Stimulated activated CD8-positive, alpha-beta memory T cell treated with anti-CD3 and anti-CD28 coated beads, Interleukin-12 subunit alpha, Interleukin-12 subunit beta, amount 100 ng/mL, for 24 hours (primary cell): ENCODE data around the gene PCNX1.
"Not testable (repeated sequence)": the region's sequence is repeated elsewhere in the genome, so short reads cannot be mapped to it uniquely, and the experiment has no call there.

Experiments used
- DNase-seq: peaks from one replicate; pipeline ENCODE4 v3.0.0-alpha.2; 2020; ENCODE audit errors: extremely low read depth

The PCNX1 gene

DNA sequence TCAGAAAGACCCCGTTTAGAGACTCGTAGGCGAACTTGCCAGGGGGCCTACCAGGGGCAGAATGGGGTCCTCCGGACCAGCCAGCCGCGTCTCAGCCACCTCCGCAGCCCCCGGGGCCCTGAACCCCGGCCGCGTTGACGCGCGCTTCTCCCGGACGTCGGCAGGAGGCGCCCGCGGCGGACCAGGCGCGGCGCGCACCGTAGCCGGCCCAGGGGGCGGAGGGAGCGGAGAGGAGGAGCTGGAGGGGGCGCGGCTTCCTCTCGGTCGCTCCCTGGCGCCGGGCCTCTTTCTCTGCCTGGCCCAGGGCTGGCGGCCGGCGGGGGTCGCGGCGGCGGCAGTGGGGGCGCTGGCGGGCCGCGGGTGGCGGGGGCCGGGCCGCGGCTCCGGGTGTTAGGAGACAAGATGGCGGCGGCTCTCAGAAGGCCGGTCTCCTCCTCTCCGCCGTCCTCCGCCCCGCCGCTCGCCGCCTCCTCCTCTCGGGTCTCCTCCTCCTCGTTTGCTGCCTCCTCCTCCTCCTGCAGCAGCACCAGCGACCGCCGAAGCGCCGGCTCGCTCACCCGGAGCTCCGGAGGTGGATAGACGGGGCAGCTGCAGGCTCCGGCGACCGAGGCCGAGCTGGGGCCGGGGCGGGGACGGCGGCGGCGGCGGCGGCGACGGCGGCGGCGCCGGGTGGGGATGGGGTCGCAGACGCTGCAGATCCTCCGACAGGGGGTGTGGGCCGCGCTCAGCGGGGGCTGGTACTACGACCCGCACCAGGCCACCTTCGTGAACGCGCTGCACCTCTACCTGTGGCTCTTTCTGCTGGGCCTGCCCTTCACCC lies at the start of gene PCNX1:
TSS of gene PCNX1 (plus strand) at position 284 of the 820 bp plus-strand sequence. CDS start at position 676, 392 bp downstream.
- peak; percentile 70 for DNase-seq

DNA sequence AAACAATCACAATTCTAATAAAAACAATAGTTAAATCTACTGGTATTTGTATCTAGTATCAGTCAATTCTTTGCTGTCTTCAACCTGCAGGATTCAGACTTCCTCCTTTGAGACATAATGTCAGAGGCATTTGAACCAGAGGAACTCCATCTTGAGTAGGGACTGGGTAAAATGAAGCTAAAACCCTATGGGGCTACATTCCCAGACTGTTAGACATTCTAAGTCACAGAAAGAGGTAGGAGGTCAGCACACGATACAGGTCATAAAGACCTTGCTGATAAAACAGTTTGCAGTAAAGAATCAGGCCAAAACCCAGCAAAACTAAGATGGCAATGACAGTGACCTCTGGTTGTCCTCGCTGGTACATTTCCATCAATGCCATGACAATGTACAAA lies 49.8 kb upstream of the PCNX1 start:
- no peak for DNase-seq

DNA sequence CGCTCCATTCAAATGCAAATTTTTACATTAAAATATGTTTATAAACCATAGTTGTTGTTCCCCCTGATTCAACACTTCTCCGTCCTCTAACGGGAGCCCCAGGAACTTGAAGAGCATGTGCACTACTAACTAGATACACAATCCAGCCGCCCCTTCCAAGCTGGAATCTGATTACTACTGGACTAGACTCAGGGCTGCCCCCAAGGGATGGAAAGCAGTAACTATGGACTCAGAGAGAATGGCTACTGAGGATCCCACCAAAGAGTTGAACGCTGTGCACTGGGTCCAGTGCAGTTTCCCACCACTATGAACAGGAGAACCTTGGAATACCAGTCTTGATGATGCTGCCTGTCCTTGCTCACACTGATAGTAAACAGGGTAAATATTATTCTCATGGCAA lies 48.6 kb upstream of the PCNX1 start:
- no peak for DNase-seq

DNA sequence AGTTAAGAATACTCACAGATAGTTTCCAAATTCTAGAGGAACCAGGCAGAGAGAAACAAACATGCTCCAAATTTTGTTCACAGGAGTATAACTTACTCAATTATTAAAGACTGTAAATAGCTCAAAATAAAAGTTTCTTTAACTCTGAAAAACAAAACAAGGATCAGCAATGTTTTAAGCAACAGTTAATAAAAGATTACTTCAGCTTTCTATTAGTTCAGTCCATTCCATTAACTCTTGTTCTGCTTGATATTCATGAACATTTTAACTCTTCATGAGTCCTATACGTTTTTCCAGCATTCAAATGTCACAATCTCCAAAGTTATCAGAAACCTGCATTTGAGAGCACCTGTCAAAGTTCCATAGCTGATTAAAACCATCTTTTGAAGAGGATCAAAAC lies 40.3 kb upstream of the PCNX1 start:
- DNase-seq: not testable (repeated sequence)

DNA sequence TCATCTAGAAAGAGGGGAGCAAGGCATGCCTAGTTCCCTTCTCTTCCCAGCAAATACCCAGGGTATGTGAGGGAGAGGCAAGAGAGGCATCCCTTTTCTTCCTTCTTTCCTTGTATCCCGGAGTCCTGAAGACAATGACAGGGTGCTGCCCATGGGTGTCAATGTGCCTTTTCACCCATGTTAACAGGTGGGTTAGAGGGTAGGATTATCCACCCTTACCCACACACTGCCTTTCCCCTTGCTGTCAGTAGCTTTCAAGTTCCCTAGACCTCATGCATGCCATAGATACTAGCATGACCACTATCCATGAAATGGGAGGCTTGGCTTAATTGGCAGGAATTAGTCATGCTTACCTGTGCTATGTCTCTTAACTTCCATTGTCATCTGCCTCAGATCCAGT lies 36.3 kb upstream of the PCNX1 start:
- no peak for DNase-seq

DNA sequence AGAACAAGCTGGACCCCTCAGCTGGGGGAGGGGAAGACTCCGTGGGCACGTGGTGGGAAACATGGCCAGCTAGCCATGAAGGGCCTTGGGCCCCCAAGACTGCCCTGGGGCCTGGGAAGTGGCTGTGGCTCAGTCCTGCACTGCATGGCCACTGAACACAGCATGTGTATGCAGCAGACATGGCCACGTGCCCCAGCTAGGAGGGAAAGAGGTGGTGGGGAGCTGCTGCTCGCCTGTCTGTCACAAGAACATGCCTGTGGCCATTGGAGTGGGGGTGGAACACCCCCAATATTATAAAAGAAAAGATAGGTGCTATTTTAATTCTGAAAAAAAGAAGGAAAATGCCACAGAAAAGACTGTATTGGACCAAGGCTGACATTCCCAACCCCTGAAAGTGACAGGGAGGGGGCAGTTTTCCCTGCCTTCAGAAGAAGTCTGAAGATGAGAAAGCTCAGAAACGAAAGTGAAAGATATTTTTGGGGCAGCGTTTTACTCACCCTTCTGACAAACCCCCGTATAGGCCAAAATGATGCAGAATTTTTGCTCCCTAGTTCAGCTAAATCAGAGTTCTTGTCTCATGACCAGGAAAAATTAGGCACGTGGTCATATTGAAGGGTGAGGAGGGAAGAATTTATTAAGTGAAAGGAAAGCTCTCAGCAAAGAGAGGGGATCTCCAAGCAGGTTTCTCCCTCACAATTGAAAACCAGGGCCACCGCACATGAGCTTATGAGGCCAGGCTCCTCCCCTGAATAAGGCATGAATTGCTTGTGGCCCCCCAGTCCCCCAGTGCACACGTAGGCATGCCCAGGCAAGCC lies 35.2 kb upstream of the PCNX1 start:
- DNase-seq: no peak

DNA sequence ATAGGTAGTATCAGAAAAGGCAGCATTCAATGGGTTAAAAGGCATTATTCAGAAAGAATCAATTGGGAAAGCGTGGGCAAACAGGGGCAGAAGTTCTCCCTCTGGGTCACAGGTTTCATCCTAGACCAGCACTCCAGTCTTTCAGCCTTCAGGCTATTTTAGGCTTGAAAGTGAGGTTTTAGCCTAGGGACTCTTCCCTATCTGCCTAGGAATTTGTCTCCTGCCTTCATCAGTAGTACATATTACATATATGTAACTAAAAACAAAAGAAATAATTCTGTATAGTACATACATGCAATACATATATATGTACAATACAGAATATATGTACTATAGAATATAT lies 34.6 kb upstream of the PCNX1 start:
- DNase-seq: no peak

DNA sequence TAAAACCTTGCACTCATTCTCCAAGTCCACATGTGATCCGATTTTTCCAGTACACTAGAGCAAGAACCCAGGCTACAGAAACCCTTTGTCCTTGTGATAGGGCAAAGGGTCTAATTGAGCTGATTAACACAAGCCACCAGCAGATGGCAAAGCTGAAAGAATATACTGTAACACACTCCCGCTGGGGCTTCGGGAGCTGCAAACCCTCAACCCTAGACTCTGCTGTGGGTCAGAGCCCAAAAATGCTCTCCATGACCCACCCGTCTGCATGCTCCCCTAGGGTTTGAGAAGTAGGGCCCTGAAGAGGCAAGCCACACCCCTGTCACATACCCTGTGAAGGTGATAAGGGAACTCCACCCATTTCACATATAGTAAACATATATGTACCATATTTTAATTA lies 33.6 kb upstream of the PCNX1 start:
- DNase-seq: no peak

DNA sequence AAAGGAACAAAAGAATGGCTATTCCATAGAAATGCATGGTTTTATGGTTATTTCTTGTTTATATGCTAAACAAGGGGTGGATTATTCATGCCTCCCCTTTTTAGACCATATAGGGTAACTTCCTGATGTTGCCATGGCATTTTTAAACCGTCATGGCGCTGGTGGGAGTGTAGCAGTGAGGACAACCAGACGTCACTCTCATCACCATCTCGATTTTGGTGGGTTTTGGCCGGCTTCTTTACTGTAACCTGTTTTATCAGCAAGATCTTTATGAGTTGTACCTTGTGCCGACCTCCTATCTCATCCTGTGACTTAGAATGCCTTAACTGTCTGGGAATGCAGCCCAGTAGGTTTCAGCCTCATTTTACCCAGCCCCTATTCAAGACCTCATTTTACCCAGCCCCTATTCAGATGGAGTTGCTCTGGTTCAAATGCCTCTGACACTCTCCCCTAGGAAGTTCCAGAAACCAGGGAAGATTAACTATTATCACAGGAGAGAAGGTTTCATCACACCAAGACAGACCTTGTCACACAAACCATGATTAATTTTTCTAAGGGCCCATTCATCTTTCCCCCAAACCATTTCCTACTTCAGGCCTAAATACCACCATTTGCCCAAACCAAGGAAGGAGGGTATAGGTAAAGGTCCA lies 31.3 kb upstream of the PCNX1 start:
- not testable (repeated sequence) for DNase-seq

DNA sequence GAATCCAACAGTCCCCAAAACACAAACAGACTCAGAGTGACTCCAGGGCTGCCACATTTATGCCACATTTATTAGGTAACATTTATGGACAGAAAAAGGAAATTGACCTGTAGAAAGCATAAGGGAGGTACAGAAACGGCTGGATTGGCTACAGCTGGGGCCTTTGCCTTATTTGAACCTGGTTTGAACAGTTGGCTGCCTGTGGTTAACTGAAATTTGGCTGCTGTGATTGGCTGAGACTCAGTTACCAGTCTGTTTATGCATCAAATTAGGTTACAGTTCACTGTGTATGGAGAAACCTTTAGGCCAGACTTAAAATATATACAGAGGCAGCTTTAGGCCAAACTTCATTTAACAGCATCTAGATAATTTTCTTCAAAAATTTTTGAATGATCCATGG lies 27.8 kb upstream of the PCNX1 start:
- no peak for DNase-seq

DNA sequence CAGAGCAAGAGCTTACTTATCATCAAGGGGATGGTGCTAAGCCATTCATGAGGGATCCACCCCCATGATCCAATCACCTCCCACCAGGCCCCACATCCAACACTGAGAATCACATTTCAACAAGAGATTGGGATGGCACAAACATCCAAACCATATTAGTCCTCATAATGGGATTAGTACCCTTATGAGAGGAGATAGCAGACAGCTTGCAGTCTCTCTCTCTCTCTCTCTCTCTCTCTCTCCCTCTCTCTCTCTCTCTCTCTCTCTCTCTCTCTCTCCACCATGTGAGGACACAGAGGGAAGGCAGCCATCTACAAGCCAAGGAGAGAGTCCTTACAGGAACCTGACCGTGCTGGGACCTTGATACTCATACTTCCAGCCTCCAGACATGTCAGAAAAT lies 26.4 kb upstream of the PCNX1 start:
- DNase-seq: not testable (repeated sequence)

DNA sequence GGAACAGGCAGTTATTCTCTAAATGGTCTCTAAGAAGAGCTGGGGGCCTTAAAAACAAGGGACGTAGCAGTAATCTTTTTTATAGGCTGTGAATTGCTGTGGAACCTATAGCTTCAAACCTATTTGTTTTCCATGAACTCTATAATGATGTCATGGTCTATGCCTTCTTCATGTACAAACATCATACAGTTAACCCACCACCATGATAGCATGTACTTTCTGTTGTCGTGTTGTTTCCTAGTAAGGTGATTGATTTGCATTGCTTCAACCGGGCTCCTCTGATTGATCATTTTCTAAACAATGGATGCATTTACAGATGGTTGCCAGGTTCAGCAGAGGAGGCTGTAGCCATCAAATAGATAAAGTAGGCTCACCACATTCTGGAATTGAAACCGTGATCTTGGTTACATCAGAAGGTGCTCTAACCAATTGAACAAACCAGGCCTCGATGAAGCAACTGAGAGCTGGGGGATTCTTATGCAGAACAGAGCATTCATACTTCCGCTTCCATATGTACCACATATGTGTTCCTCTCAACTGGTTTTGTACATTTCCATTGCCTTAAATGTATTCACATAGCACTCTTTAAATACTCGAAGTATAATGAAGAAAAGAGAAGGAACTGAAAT lies 25.6 kb upstream of the PCNX1 start:
- no peak for DNase-seq

DNA sequence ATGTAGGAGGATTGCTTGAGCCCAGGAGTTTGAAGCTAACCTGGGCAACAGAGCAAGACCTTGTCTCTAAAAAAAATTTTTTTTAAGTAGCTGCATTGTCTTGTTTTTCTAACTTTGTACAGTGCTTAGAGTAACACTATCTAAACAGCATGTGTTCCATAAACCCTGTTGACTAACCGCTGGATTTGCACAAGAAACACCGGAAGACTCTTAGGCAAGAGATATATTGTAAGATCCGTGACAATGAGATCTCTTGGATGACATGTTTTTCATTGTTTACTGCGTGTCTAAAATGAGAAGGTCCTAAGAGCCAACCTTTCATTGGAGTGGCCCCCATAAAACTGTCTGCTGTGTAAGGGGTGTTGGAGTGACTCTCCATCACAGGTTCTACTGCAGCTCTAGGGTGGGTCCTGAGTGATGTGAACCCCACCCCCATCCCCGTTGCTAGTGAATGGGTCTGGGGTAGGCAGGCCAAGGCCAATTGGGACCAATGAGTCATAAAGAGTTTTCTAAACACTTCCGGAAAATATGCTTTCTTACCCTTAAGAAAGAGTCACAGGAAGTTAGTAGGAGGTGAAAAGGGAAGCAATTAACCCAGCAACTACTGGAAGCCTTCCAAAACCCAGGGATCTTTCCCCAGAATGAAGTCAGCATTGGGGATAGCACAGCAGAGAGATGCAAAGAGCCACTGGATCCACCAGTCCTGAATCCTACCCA lies 24.3 kb upstream of the PCNX1 start:
- DNase-seq: no peak

DNA sequence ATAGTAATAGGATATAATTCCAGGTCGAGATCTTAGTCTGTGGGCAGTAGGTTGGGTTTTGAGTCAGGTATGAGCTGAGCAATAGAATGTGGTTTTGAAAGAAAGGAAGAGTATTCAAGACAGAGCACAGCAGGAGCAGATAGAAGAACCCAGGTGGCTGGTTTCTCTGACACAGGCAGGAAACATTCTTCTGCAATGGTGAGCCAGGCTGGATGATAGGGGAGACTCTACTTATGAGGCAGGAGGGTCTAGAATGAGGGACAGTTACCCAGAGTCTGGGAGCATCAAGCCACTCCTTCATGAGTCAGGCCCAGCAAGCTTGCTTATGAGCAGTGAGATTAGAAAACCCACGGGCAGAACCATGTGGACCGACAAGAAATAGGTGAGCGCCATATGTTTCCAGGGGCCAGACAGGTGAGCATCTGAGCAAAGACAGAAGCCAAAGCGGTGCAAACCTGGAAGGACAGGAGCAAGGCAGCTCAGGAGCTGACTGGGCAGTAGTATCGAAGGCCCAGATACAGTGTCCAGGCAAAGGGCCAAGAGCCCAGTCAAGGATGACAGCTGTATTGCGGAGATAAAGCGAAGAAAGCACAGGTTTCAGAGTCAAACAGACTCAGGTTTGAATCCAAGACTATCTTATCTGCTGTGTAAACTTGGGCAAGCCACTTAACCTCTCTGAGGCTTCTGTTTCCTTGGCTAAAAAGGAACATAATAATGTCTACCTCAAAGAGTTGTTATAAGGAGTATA lies 22.5 kb upstream of the PCNX1 start:
- no peak for DNase-seq

DNA sequence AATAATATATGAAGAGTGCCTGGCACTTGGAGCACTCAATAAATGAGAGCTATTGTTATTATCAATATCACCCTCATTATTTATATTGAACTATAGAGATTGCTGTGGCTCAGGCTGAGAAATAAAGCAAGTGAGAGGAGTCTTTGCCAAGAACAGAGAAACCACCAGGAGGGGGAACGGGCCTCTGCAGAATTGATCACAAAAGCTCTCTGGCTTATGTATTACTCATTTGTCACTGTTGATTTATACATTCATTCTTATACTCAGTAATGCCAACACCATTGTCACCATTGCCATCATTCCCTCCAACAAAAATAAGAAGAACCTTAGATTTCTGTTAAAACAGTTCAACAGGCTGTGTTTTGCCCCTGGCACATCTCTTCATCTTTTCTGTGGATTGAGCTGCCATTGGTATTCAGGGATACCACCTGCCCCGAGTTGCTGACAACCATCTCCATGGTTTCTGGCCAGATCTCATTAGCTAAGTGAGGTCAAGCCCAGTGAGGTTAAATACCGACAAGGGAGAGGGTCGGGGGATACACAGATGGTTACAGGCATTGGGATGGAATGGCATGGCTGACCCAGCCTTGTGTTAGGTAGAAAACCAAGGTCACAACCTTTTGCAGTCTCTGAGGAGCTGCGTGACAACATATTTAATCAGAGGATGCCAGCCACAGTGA lies 21.8 kb upstream of the PCNX1 start:
- no peak for DNase-seq

DNA sequence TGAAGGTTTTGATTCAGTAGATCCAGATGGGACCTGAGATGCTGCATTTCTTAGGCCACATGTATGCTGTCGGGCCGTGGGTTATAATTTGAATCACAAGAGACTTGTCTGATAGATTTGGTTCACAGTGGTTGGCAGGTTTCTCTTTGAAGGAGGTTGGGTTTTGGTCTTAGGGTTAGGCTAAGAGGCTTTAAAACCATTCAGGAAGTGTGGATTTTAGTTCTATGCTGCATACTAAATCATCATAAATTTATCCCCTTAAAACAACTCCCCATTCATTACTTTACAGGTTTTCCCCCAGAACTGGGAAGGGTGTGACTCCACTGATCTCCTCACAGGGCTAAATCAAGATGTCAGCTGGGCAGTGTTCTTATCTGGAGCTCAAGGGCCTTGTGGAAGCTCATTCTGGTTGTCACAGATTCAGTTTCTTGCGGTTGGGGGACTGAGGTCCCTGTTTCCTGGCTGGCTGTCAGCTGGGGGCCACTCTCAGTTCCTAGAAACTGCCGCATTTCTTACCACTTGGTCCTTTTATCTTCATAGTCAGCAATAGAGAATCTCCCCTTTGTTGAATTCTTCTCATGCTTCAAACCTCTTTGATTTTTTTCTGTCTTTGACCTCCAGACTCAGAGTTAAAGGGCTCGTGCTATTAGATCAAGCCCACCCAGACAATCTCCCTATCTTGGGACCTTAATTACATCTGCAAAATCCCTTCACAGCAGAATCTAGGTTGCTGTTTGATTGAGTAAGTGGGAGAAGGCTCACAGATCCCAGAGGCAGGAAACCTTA lies 20.6 kb upstream of the PCNX1 start:
- no peak for DNase-seq

DNA sequence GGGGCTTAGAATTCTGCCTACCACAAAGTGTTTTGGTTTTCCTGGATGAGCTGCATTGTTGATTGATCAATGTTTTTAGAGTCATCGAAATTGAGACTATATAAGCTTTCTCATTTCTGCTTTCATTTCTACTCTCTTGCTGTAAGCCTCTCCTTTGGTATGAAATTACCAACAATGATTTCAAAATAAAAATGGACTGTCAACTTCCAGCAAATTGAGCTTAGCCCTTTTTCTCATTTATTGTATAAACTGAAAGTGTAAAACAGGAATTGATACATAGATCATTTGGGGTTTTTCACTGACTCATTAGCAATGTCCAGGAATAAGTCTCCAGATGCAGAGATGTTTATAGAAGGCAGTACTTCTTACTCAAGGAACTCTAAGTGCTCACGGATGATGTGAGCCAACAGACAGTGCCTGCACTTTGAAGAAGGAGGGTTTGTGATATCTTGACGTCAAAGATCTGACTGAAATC lies 20.0 kb upstream of the PCNX1 start:
- DNase-seq: no peak

DNA sequence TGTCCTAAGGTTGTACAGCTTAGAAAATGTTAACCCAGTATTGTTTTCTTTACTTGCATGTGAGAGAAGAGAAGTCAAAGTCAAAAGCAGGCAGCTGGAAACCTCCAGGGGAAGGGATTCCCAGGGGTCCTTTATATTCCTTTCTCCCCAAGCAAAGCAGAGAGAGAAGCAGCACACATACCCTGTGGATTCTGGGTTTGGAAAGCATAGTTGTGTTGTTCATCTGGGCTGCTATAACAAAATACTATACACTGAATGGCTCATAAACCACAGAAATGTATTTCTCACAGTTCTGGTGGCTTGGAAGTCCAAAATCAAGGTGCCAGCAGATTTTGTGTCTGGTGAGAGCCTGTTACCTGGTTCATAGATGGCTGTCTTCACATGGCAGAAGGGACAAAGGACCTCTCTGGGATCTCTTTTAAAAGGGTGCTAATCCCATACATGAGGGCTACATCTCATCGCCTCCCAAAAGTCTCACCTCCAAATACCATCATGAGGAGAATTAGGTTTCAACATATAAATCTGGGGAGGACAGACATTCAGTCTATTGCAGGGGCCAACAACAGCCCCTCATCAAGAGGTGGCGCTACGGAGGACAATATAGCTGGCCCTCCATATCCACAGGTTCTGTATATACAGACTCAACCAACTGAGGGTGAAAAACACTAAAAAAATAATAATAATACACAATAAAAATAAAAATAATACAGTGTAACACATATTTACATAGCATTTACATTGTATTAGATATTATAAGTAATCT lies 19.3 kb upstream of the PCNX1 start:
- DNase-seq: no peak
